HG03108 (cell line): ENCODE results near the gene CAPN1.
"Not testable (repeated sequence)": the region's sequence is repeated elsewhere in the genome, so short reads cannot be mapped to it uniquely, and the experiment has no call there.

Experiments used
- ATAC-seq: cut with Tn5 transposase; IDR thresholded peaks from one replicate; pipeline ENCODE4 v1.9.1; 2021; ENCODE audit warnings: moderate library complexity; ENCODE audit not compliant: unreplicated experiment

The CAPN1 gene

GRCh38 chr11:65181569-65182257 lies at the start of gene CAPN1:
Gene CAPN1 (plus strand): TSS chr11:65181928. CDS start chr11:65182702, 774 bp downstream.
- ATAC-seq: peak; percentile 31

GRCh38 chr11:65132238-65132987 lies 49.3 kb upstream of the CAPN1 start:
- ATAC-seq: no peak

- ATAC-seq: no peak
Measured at GRCh38 chr11:65132988-65133700, 48.6 kb upstream of the CAPN1 start.

DNA sequence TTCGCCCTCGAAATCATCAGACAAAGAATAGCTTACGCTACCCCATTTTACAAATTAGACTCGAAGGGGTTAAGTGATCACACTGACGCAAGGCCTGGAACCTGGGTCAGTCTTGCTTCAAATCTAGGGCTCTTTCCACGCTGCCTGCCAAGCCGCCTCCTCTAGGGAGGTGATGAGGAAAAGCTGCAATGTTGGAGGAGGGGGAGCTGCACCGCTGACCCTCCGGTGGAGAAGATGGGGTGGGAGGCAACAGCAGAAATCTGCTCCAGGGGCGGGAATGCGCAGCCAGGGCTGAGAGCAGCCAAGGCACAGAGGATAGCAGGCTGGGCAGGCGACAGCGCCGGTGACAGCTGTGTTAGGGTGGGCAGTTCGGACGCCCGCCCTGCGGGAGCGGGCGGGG lies 48.0 kb upstream of the CAPN1 start:
- no peak for ATAC-seq

GRCh38 chr11:65134240-65134951 lies 47.3 kb upstream of the CAPN1 start, which contains the start of gene SYVN1:
Gene SYVN1 (minus strand): TSS chr11:65134519. CDS start chr11:65133601, 918 bp downstream.
- ATAC-seq: peak; percentile 54

- ATAC-seq: peak; percentile 62
Measured at GRCh38 chr11:65134952-65135632, 46.6 kb upstream of the CAPN1 start.

GRCh38 chr11:65135633-65136145 lies 46.0 kb upstream of the CAPN1 start:
- no peak for ATAC-seq

GRCh38 chr11:65136515-65137096 lies 45.1 kb upstream of the CAPN1 start:
- no peak for ATAC-seq

DNA sequence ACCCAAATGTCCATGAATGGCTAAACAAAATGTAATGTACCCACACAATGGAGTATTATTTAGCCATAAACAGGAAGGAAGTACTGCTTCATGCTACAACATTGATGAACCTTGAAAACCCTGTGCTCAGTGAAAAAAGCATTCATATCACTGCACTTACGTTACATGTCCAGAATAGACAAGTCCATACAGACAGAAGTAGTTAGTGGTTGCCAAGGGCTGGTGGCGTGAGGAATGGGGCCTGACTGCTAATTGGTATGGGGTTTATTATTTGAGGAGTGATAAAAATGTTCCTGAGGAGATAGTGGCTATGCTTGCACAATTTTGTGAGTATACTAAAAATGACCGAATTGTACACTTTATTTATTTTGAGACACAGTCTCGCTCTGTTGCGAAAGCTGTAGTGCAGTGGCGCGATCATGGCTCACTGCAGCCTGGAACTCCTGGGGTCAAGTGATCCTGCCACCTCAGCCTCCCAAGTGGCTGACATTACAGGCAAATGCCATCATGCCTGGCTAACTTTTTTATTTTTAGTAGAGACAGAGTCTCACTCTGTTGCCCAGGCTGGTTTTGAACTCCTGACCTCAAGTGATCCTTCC lies 39.7 kb upstream of the CAPN1 start:
- no peak for ATAC-seq

DNA sequence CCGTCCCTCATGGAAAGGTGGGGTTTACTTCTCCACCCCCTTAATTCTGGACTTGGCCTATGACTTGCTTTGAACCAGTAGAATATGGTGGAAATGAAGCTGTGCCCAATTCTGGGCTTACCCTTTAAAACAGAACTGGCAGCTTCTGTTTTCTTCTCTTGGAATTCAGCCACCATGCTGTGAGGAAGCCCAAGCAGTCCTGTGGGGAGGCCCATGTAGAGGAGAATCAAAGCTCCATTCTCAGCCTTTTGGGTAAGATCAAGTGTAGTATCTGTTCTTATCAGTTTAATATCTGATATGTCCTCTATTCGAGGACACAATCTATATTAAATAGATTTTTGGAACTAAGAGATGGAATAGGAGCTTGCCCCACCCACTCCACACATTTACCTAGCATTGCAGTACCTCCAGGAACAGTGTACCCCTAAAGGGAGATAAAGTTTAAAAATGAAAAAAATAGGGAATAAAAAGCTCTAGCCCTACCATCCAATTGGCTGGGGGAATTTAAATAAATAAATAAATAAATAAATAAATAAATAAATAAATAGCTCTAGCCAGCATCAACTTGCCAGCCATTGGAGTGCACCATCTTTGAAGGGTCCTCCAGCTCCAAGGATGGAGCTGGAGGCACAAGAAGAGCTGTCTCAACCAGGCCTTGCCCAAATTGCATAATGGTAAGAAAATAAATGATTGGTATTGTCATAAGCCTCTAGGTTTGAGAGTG lies 34.2 kb upstream of the CAPN1 start:
- no peak for ATAC-seq

DNA sequence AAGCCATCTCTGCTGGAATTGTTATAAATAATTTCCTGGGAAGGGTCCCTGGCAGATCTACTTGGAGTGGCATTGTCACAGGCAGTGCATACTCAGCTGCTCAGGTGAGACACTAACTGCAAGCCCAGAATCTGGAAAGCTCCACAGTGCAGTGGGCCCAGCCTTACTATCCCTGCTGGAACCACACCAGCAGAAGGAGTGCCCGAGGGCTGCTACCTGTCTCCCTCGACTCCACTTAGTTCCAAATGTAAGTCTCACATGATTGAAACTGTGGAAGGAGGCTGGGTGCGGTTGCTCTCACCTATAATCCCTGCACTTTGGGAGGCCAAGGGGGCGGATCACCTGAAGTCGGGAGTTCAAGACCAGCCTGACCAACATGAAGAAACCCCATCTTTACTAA lies 33.1 kb upstream of the CAPN1 start:
- ATAC-seq: no peak

- not testable (repeated sequence) for ATAC-seq
Measured at GRCh38 chr11:65150131-65150508, 31.6 kb upstream of the CAPN1 start.

DNA sequence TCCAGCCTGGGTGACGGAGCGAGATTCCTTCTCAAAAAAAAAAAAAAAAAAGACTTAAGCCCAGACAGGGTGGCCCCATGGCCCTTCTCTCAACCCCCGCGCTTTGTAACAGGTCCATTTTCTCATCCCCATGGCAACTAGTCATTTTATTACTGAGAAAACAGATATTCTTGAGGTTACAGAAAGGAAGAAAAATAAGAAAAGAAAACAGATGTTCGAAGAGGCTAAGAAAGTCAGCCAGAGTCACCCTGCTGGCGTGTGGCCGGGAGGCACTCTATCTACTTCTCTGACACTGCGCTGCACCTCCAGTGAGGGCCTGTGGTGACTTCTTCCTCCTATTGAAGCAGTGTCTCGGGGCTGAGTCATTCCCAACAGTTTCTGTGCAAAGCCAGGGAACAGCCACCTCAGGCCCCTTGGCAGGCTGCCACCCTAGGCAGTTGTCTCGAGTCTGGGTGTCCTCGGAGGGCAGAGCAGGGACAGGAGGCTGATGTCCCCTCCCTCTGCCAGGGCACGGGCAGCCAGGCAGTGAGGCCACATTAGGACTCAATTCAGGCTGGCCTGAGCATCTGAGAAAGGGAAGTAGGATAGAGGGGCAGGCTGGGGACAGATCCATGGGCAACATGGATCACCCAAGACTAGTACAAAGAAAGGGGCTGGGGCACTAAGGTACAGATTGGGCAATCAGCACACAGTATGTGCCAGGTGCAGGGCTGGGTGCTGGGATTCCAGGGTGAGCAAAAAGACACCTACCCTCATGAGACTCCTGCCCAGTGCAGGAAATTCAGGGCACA lies 31.0 kb upstream of the CAPN1 start:
- ATAC-seq: peak; percentile 53

GRCh38 chr11:65151331-65151899 lies 30.3 kb upstream of the CAPN1 start:
- ATAC-seq: no peak

DNA sequence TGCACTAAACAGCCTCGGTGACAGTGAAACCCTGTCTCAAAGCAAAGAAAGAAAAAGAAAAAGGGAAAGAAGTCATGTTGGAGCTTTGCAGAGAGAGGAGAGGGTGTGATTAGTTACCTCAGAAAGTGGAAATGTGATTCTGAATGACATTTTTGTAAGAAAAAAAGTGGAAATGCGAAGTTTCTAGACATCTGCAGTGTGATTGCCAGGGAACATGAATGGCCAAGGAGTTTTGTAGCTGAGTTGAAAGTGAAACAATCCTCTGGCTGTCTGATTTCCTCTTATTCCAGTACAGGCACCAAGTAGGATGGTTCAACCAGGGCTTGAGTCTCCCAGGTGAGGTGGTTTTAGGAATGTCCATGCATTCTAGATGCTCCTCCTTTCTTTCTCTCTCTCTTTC lies 29.6 kb upstream of the CAPN1 start:
- ATAC-seq: no peak

DNA sequence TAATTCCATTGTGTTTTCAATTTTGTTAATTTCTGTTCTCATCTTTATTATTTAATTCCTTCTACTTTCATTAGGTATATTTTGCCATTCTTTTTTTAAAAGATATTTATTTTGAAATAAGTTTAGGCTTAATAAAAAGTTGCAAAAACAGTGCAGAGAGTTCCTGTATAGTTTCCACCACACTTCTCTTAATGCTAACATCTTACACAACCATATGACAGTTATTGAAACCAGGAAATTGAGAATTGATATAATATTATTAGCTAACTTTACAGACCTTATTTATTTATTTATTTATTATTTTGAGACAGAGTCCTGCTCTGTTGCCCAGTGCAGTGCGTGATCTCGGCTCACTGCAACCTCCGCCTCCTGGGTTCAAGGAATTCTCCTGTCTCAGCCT lies 25.5 kb upstream of the CAPN1 start:
- no peak for ATAC-seq

DNA sequence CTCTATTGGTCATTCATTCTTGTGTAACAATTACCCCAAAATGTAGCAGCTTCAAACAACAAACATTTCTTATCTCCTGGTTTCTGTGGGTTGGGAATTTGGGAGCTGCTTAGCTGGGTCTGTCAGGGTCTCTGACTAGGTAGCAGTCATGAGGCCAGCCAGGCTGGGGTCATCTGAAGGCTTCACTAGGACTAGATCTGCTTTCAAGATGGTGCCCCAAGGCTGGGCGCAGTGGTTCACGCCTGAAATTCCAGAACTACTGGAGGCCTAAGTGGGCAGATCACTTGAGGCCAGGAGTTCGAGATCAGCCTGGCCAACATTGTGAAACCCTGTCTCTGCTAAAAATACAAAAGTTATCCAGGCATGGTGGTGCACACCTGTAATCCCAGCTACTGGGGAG lies 24.8 kb upstream of the CAPN1 start:
- ATAC-seq: no peak

DNA sequence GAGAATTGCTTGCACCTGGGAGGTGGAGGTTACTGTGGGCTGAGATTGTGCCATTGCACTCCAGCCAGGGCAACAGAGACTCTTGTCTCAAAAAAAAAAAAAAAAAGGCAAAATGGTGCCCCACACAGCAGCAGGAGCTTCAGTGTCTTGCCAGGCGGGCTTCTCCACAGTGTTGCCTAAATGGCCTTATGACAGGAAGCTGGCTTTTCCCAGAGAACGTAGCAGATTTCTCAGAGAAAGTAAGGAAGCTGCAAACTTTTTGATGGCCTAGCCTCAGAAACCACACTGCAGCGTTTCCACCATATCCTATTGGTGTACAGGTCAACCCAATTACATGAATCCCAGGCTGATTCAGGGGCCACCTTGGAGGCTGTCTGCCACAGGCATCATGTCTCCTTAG lies 24.4 kb upstream of the CAPN1 start:
- ATAC-seq: no peak
